T-helper 2 cell treated with Interferon-gamma antibody and Interleukin-4, amounts not matched to agents 5 μg/mL and 100 μg/mL, for 36 hours (primary cell): ENCODE data around the gene APEX2.

Experiments
- DNase-seq: peaks from one replicate; pipeline ENCODE4 v3.0.0; 2021; ENCODE audit warnings: low spot score
- H3K27ac Mint-ChIP-seq: one replicate; pipeline ENCODE4 v1.8.0; 2021; ENCODE audit warnings: mild to moderate bottlenecking, mixed read lengths
- H3K27me3 Mint-ChIP-seq: one replicate; pipeline ENCODE4 v1.8.0; 2021; ENCODE audit warnings: low read depth, mixed read lengths
- H3K36me3 Mint-ChIP-seq: one replicate; pipeline ENCODE4 v1.8.0; 2021; ENCODE audit warnings: low read depth, mixed read lengths
- H3K4me1 Mint-ChIP-seq: one replicate; pipeline ENCODE4 v1.8.0; 2021; ENCODE audit warnings: low read depth, mixed read lengths
- H3K4me3 Mint-ChIP-seq: one replicate; pipeline ENCODE4 v1.8.0; 2022; ENCODE audit warnings: mild to moderate bottlenecking, moderate library complexity, mixed read lengths
- H3K9me3 Mint-ChIP-seq: one replicate; pipeline ENCODE4 v1.8.0; 2021; ENCODE audit warnings: mixed read lengths

Gene APEX2

GRCh38 chrX:54995621-54996020 lies 4.5 kb upstream of the APEX2 start:
- DNase-seq = no peak
- Mint-ChIP-seq H3K27me3 (no peaks in the 10 kb centered on the region), H3K36me3 (no peaks in the 10 kb centered on the region), H3K4me1 (peaks cover 5% of the 10 kb centered on the region), H3K4me3 (no peak overlapping the region), H3K27ac (no peak overlapping the region), H3K9me3 (no peaks in the 10 kb centered on the region)

GRCh38 chrX:55004231-55004630 lies 4.1 kb downstream of the APEX2 start:
- no peak overlapping the region for H3K27ac Mint-ChIP-seq
- H3K27me3 Mint-ChIP-seq = no peaks in the 10 kb centered on the region
- peaks cover 36% of the 10 kb centered on the region for H3K36me3 Mint-ChIP-seq
- no peak overlapping the region for H3K4me3 Mint-ChIP-seq
- no peak for DNase-seq
- H3K9me3 Mint-ChIP-seq = no peaks in the 10 kb centered on the region
- H3K4me1 Mint-ChIP-seq = peaks cover 13% of the 10 kb centered on the region

- Mint-ChIP-seq H3K4me3 (no peak overlapping the region), H3K27ac (no peak overlapping the region)
Observed at GRCh38 chrX:55005256-55005655, 5.1 kb downstream of the APEX2 start.

GRCh38 chrX:55006827-55007621 lies 6.9 kb downstream of the APEX2 start:
- Mint-ChIP-seq H3K9me3 (no peaks in the 10 kb centered on the region), H3K27ac (no peak overlapping the region), H3K4me3 (no peak overlapping the region), H3K4me1 (peaks cover 5% of the 10 kb centered on the region), H3K36me3 (peaks cover 33% of the 10 kb centered on the region), H3K27me3 (no peaks in the 10 kb centered on the region)
- no peak for DNase-seq

More at GRCh38 chrX:55005256-55005655, 5.1 kb downstream of the APEX2 start:
- H3K36me3 Mint-ChIP-seq = peaks cover 36% of the 10 kb centered on the region
- no peaks in the 10 kb centered on the region for H3K27me3 Mint-ChIP-seq
- no peaks in the 10 kb centered on the region for H3K9me3 Mint-ChIP-seq
- no peak for DNase-seq
- H3K4me1 Mint-ChIP-seq = peaks cover 12% of the 10 kb centered on the region

GRCh38 chrX:55007656-55008055 lies 7.5 kb downstream of the APEX2 start:
- Mint-ChIP-seq H3K4me3 (no peak overlapping the region), H3K27me3 (no peaks in the 10 kb centered on the region), H3K36me3 (peaks cover 33% of the 10 kb centered on the region), H3K9me3 (no peaks in the 10 kb centered on the region), H3K4me1 (peaks cover 5% of the 10 kb centered on the region), H3K27ac (no peak overlapping the region)
- no peak for DNase-seq

- peaks cover 5% of the 10 kb centered on the region for H3K4me1 Mint-ChIP-seq
- H3K4me3 Mint-ChIP-seq = no peak overlapping the region
- H3K36me3 Mint-ChIP-seq = peaks cover 28% of the 10 kb centered on the region
- no peak for DNase-seq
- no peaks in the 10 kb centered on the region for H3K27me3 Mint-ChIP-seq
- H3K27ac Mint-ChIP-seq = no peak overlapping the region
- no peaks in the 10 kb centered on the region for H3K9me3 Mint-ChIP-seq
Observed at GRCh38 chrX:55008571-55009358, 8.6 kb downstream of the APEX2 start.

- DNase-seq = no peak
- Mint-ChIP-seq H3K27me3 (no peaks in the 10 kb centered on the region), H3K27ac (no peak overlapping the region), H3K9me3 (no peaks in the 10 kb centered on the region), H3K36me3 (peaks cover 8% of the 10 kb centered on the region), H3K4me3 (no peak overlapping the region), H3K4me1 (peaks cover 2% of the 10 kb centered on the region)
Observed at GRCh38 chrX:55011294-55011693, 11.1 kb downstream of the APEX2 start.

- DNase-seq = no peak
- Mint-ChIP-seq H3K27ac (no peak overlapping the region), H3K4me1 (no peaks in the 10 kb centered on the region), H3K36me3 (no peaks in the 10 kb centered on the region), H3K4me3 (no peak overlapping the region), H3K27me3 (no peaks in the 10 kb centered on the region), H3K9me3 (no peaks in the 10 kb centered on the region)
Observed at GRCh38 chrX:55014897-55015299, 14.7 kb downstream of the APEX2 start.

- Mint-ChIP-seq H3K27ac (no peak overlapping the region), H3K4me3 (no peak overlapping the region), H3K4me1 (peaks cover 3% of the 10 kb centered on the region), H3K27me3 (no peaks in the 10 kb centered on the region), H3K9me3 (no peaks in the 10 kb centered on the region), H3K36me3 (no peaks in the 10 kb centered on the region)
- DNase-seq = no peak
Observed at GRCh38 chrX:55026143-55026542, 26.0 kb downstream of the APEX2 start.

GRCh38 chrX:55026840-55027239 lies 26.7 kb downstream of the APEX2 start:
- Mint-ChIP-seq H3K4me3 (no peak overlapping the region), H3K27me3 (no peaks in the 10 kb centered on the region), H3K36me3 (no peaks in the 10 kb centered on the region), H3K27ac (no peak overlapping the region), H3K4me1 (peaks cover 3% of the 10 kb centered on the region), H3K9me3 (no peaks in the 10 kb centered on the region)
- DNase-seq = no peak

GRCh38 chrX:55028040-55028439 lies 27.9 kb downstream of the APEX2 start:
- Mint-ChIP-seq H3K4me3 (no peak overlapping the region), H3K27me3 (no peaks in the 10 kb centered on the region), H3K9me3 (no peaks in the 10 kb centered on the region), H3K27ac (no peak overlapping the region), H3K36me3 (no peaks in the 10 kb centered on the region), H3K4me1 (peaks cover 3% of the 10 kb centered on the region)
- DNase-seq = no peak

- H3K36me3 Mint-ChIP-seq = no peaks in the 10 kb centered on the region
- no peak for DNase-seq
- H3K9me3 Mint-ChIP-seq = no peaks in the 10 kb centered on the region
Observed at GRCh38 chrX:55028611-55029010, 28.4 kb downstream of the APEX2 start.

GRCh38 chrX:55029291-55029690 lies 29.1 kb downstream of the APEX2 start:
- no peaks in the 10 kb centered on the region for H3K36me3 Mint-ChIP-seq
- H3K4me3 Mint-ChIP-seq = no peak overlapping the region
- no peak for DNase-seq
- peaks cover 3% of the 10 kb centered on the region for H3K4me1 Mint-ChIP-seq
- no peaks in the 10 kb centered on the region for H3K27me3 Mint-ChIP-seq
- H3K9me3 Mint-ChIP-seq = no peaks in the 10 kb centered on the region
- no peak overlapping the region for H3K27ac Mint-ChIP-seq

More at GRCh38 chrX:55028611-55029010, 28.4 kb downstream of the APEX2 start:
- H3K27me3 Mint-ChIP-seq = no peaks in the 10 kb centered on the region
- H3K4me1 Mint-ChIP-seq = peaks cover 3% of the 10 kb centered on the region
- no peak overlapping the region for H3K4me3 Mint-ChIP-seq
- H3K27ac Mint-ChIP-seq = no peak overlapping the region
